ENCODE results near the gene CASP10.
"Not testable (repeated sequence)": the region's sequence is repeated elsewhere in the genome, so short reads cannot be mapped to it uniquely, and the experiment has no call there.

The CASP10 gene, protein sequence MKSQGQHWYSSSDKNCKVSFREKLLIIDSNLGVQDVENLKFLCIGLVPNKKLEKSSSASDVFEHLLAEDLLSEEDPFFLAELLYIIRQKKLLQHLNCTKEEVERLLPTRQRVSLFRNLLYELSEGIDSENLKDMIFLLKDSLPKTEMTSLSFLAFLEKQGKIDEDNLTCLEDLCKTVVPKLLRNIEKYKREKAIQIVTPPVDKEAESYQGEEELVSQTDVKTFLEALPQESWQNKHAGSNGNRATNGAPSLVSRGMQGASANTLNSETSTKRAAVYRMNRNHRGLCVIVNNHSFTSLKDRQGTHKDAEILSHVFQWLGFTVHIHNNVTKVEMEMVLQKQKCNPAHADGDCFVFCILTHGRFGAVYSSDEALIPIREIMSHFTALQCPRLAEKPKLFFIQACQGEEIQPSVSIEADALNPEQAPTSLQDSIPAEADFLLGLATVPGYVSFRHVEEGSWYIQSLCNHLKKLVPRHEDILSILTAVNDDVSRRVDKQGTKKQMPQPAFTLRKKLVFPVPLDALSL

DNA sequence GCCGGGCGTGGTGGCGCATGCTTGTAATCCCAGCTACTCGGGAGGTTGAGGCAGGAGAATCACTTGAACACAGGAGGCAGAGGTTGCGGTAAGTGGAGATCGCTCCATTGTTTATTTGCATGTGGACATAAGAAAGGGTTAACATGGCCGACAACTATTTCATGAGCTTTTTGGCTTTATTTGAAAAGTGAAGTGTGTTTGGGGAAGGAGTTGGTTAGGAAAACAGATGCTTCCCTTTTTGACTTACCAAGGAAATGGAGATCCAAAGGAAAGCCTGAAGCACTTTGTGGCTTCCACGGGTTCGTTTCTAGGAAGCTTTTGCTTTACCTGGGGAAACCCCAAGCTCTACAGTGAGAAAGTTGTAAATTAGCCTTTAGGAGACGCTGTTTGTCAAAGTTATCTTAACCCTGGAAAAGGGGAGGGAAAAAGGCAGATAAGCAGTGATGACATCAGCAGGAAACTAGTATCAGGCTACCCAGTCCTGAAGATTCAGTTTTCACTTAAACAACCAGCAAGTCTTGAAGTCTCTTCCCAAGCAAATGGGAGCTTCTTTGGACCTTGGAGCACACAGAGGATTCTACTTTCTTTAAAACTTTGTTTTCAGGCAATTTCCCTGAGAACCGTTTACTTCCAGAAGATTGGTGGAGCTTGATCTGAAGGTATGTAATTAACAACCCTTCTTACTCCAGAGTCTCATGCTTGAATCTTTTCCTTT, at the start of gene CASP10:
Gene CASP10, plus strand, starts transcription at position 492 of the 715 bp plus-strand sequence. CDS start 2,637 bp downstream, outside the sequence.
- no peak for DNase-seq (ENCODE audit: low read depth)

DNA sequence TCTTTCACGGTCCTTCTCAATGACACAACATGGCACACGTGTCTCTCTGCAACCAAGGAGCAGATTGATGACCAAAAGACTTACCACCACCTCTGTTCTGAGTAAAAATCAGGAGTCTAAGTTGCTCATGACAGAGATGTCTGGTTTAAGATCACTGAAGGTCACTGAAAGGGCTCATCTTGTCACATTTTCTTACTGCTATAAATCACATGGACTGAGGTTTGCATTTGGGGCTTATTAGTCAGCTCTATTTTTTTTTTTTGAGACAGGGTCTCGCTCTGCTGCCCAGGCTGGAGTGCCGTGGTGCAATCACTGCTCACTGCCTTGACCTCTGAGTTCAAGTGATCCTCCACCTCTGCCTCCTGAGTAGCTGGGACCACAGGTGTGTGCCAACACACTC, 47.6 kb upstream of the CASP10 start:
- no peak for DNase-seq (ENCODE audit: low read depth)

DNA sequence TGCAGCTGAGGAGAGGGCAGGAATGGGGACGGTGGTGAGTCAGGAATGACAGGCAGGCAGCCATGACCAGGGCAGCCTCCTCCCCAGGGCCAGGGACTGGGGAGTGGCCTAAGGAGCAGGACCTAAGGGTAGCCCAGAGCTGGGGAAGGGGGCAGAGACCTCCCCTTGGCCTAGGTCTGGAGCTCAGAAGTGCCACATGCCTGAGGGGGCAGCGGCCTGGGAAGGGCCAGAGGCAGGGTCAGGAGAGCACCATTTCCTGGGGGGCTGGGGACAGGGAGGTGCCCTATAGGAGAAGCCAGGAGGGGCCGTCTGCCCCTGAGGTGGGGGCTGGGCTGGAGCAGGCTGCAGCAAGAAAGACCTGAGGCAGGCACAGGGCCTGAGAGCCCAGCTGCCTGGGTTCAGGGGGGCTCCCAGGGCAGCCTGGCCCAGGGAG, 46.0 kb upstream of the CASP10 start:
- DNase-seq (ENCODE audit: low read depth), result no peak

DNA sequence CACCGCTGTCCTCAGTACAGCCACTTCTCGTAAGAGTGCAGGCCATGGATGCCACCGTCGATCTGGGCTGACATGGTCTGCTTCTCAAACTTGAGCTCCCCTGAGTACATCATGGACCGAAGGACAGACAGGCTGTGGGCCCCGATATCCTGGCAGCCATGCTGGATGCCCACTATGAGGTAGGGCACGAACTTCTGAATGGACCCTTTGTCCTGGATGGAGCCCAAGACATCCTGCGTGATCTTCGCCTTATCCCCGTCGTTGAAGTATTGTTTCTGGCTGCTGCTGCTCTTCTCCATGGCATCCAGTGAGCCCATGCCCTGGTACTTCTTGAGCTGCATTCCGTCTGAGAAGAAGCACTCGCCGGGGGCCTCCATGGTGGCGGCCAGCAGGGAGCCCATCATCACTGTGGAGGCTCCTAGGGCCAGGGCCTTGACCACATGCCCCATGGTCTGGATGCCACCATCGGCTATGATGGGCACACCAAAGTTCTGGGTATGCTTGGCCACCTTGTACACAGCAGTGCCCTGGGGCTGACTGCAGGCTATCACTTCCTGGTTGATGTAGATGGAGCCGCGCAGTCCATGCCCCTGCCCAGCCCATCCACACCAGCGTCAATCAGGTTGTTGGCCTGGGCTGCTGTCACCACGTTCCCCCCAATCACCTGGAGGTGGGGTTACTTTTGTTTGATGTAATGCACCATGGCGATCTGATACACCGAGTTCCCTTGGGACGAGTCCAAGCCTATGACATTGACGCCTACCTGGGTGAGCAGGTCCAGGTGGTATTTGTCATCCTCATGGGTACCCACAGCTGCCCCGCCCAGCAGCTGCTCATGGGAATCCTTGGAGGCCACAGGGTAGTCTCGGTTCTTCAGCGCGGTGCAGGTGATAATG, 45.2 kb upstream of the CASP10 start:
- no peak for DNase-seq (ENCODE audit: low read depth)

DNA sequence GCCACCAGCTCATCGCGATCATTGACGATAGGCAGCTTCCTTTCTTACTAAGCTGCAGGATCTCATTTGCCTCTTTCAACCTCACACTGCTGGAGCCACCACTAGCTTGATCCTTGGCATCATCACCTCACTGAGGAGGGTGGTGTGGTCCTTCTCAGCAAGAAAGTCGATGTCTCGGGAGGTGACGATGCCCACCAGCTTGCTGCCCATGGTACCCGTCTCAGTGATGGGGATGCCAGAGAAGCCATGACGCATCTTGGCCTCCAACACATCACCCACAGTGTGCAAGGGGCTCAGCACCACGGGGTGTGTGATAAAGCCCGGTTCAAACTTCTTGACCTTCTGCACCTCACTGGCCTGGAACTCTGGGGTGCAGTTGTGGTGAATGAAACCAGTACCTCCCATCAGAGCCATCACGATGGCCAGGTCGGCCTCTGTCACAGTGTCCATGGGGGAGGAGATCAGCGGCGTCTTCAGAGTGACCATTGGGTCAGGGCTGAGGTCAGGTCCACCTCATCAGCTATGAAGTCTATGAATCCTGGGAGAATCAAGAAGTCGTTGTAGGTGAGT, 44.5 kb upstream of the CASP10 start:
- DNase-seq (ENCODE audit: low read depth), result no peak

DNA sequence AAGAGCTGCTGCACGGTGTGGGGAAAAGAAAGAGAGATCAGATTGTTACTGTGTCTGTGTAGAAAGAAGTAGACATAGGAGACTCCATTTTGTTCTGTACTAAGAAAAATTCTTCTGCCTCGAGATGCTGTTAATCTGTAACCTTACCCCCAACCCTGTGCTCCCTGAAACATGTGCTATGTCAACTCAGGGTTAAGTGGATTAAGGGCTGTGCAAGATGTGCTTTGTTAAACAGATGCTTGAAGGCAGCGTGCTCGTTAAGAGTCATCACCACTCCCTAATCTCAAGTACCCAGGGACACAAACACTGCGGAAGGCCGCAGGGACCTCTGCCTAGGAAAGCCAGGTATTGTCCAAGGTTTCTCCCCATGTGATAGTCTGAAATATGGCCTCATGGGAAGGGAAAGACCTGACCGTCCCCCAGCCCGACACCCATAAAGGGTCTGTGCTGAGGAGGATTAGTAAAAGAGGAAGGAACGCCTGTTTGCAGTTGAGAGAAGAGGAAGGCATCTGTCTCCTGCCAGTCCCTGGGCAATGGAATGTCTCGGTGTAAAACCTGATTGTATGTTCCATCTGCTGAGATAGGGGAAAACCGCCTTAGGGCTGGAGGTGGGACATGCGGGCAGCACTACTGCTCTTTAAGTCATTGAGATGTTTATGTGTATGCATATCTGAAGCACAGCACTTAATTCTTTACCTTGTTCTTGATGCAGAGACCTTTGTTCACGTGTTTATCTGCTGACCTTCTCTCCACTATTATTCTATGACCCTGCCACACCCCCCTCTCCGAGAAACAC, 43.8 kb upstream of the CASP10 start:
- not testable (repeated sequence) for DNase-seq (ENCODE audit: low read depth)

DNA sequence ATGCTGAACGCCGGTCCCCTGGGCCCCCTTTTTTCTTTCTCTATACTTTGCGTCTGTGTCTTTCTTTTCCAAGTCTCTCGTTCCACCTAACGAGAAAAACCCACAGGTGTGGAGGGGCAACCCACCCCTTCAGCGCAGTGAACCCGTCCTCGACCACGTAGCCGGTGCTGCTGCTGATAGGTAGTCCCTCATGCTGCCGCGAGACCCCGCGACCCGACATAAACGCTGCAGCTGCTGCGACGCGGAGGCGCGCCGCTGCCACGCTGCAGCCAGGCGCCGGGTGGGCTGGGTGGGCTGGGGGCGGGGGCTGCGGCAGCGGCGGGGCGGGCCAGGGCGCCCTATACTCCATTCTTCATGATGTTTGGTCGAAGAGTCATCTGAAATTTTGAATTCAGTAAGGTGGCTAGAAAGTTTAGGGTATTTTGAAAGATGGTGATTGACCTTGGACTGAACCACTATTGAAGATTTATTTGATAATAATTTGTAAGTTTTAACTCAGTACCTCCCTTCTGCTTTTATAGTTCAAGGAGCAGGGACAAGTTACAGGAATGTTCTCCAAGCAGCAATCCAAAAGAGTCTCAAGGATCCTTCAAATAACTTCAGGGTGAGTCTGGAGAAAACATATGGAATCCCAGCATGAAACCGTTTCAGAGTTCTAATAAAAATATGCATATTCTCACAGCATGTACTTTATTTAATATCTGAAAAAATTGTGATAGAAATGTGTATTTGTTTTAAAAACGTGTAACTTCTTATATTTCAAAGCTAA, 42.9 kb upstream of the CASP10 start:
- no peak for DNase-seq (ENCODE audit: low read depth)

DNA sequence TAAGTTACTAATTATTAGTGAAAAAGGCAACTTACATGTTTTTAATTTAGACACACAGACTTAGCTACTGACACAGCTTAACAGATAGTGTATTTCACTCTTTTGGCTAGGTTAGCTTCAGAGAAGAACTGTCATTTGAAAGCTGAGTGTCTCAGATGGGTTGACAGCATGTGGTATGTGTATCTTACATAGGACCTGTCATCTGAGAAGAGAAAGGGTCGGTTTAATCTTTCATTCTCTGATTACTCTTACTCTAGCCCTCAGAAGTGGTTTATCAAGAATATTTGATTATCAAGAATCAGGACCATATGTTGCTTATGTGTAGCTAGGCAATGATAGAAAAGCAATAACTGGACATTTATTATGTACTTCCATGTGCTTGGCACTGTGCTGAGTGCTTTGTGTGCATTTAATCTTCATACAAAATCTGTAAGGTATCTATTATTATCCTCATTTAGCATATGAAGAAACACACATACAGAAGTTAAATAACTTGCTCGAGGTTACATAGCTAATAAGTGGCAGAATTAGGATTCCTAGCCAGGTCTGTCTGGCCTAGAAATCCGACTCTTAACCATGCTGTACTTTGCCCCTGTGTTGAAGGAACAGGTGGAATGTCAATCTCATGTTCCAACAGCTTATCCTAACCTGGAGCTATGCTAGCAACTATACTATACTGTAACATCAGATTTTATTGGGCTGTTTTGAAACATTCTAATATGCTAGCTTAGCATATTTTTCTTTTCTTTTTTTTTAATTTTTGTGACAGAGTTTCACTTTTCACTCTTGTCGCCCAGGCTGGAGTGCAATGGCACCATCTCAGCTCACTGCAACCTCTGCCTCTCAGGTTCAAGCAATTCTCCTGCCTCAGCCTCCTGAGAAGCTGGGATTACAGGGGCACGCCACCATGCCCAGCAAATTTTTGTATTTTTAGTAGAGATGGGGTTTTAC, 38.6 kb upstream of the CASP10 start:
- DNase-seq (ENCODE audit: low read depth), result no peak

DNA sequence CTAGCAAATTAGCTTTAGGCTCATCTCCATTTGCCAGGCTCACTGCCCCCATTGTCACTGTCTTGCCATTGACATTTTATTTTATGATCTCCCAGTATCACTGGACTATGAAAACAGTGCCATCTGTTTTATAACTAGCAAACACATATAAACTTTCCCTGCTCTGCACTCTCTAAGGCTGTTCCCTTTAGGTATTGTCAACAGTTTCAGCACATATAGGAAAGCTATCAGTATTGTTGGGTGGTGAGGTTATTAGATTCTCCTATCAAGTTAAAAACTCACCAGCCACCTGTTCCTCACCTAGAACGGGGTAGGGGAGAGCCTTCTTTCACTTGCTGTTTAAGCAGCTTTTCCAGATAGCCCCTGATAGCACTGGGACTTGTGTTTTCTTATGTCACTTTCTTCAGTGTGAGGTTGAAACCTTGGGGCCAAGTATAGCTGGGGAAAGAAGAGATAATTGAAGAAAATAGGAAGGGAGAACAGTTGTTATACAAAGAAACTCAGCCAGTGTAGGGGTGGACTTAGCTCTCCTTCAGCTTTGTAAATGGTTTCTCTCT, 34.4 kb upstream of the CASP10 start:
- no peak for DNase-seq (ENCODE audit: low read depth)

DNA sequence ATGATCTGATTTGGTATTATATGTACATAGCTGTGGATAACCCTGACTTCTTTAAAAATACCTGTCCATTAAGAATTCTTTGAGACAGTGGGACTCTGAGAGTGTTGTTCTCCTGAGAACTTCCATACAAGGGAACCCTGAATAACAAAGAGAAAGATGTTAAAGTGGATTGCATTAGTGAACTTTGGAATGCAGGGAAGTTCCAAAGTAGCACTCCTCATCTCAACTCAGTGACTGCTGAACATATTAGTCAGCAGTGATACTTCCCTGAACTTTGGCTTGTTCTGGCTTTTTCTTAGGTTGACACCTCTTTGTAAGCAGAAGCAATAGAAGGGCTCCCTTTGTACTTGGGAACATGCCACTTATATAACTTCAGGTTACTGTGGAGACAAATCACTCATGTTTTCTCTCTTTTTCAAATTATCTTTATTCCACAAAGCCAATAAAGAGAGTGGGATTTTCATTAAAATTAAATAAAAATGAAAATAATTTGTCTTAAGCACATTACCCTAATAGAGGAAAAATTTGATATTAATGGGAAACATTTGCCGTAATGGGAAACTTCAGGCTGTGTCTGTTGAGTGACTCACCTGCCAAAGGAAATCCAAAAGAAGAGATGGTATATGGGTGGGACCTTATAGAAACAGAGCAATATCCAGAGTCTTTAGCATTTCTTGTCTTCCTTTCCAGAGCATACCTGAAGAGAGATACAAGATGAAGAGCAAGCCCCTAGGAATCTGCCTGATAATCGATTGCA, 33.7 kb upstream of the CASP10 start:
- DNase-seq (ENCODE audit: low read depth), result no peak

DNA sequence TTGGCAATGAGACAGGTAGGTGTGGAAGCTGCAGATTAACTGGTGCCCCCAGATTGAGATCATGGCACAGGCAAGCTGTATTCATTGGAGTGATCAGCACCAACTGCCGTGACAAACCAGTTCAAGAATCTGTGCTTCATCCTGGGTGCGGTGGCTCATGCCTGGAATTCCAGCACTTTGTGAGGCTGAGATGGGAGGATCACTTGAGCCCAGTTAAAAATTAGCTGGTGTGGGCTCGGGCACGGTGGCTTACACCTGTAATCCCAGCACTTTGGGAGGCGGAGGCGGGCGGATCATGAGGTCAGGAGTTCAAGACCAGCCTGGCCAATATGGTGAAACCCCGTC, 33.1 kb upstream of the CASP10 start:
- DNase-seq (ENCODE audit: low read depth), result not testable (repeated sequence)

DNA sequence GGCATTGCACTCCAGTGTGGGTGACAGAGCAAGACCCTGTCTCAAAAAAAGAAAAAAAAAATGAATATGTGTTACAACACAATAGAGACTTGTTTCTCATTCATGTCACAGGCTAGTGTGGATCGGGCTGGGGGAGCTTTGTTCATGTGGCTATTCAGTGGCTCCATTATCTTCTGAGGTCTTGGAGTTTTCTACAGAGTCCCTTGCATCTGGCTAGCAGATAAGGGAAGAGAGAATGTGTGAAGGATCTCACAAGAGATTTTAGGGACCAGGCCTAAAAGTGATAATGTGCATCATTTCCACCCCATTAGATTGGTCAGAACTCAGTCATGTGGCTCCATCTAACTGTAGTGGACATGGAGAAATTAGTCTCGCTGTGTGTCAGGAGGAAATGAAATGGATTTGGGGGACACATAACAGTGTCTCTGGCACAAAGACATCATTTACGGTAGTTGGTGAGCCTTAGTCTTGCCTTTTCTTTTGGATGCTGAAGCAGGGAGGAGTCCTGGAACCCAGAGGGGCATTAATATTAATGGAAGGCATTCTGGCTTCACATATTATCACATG, 32.4 kb upstream of the CASP10 start:
- DNase-seq (ENCODE audit: low read depth), result no peak

DNA sequence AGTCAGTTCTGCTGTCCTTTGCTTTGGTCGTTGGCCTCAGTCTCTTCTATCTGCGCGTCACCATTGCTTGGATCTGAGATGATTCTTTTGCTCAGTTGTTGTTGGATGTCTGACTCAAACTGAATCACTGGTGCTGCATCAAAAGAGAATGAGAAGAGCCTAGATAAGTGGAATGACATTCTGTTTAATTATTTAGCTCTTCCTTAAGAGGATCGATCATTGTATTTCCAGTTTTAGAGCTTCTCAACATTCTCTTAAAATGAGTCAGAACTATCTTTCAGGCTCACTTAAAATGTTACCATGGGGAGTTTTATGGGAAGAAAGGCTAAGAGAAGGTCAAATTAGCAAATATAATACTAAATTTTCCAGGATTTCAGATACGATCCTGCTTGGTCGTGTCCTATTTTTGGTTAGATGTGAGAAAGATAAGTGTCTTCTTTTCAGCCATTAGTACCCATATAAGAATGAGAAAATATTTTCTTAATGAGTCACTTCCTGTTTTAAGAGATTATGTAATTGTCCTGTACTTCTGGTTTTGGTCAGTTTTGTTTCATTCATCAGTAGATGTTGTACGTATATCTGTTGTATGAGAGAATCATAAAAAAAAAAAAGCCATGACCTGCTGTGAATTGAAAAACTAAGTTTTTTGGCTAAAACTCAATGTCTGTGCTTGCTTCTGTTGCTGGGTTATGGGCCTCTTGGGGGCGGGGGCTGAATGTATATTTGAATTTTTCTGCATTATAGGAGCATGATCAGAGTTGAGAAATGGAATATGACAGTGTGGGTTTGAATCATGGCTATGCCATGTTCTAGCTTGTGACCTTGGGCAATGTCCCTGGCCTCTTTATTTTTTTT, 31.6 kb upstream of the CASP10 start:
- DNase-seq (ENCODE audit: low read depth), result no peak

DNA sequence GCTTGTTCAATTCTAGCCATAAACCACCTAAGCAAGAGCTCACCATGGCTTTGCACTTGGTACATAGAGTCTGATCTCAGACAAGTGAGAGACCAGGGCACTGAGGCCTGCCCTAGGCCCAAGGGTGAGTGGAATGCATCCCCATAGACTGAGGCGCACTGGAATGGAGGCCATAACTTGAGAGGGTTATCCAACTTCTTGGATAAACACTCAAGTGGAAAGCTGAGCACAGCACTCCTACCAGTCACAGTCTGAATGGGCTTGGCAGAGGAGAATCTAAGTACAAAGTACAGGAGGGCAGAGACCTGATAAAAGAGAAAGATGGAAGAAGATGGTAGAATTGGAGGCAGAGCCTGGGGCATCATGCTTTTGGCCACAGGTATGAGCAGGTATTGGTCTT, 30.4 kb upstream of the CASP10 start:
- no peak for DNase-seq (ENCODE audit: low read depth)

DNA sequence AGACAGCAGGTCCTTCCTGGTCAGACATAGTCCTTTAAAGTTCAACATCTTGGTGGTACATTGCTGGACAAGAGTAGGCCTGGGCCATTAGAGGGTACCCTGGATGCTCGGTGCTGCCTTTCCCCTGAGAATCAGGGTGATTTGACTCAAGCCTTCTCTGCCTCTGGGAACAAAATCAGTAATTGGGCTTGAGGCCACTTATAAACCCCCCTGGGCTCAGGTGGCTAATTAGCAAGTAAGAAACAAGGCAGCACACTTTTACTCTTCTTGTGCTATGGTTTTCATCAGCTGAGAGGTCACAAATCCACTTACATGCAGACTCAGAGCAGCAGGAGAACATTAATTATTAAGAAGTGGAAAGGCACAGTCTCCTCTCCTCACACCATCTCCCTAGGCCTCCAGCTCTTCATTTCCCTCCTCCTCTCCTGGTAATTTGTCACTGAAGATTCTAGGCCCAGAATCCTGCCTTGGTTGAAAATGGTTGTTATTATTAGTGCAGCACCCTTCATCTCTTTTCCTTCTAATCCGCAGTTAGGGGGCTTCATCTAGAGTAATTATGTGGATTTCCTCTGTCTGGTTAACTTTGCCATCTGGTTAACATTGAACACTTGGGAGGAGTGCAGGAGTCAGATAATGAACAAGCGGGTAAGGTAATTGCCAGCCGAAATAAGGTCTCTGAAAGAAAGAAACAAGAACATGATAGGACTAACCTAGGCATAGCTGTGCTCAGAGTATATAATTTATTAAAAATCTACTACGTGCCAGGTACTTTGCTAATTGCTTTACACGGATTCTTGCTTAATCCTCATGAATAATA, 29.7 kb upstream of the CASP10 start:
- DNase-seq (ENCODE audit: low read depth), result no peak

All from stimulated activated CD8-positive, alpha-beta memory T cell treated with anti-CD3 and anti-CD28 coated beads, Interleukin-4, amount 100 ng/mL, for 24 hours (primary cell).